Upper lobe of left lung (tissue), 6 donors: ENCODE measurements around the gene ILKAP. TPM values are rescaled to one million over a fixed set of nuclear protein-coding genes. Genes with fewer than 3 reads are reported as not detected.

Experiments used
- ATAC-seq, 2 donors: fragments of 200-7000 bp; cut with Tn5 transposase; one replicate each; pipeline ENCODE4 v1.9.1; 2022; ENCODE audit warnings: mild to moderate bottlenecking in 2 of 2, moderate library complexity in 2 of 2; ENCODE audit not compliant: low FRiP score in 2 of 2
- DNase-seq, 2 donors: peaks; one replicate each; pipeline ENCODE4 v3.0.0-alpha.2; 2019 to 2020
- H3K27ac ChIP-seq, 4 donors: fragments of 200-600 bp; sonication (generic); one replicate each; pipeline ENCODE4 v1.5.1; 2016 to 2019
- H3K27me3 ChIP-seq, 4 donors: fragments of 200-600 bp; sonication (generic); one replicate each; pipeline ENCODE4 v1.5.1; 2017 to 2019
- H3K36me3 ChIP-seq, 4 donors: fragments of 200-600 bp; sonication (generic); one replicate each; pipeline ENCODE4 v1.5.1; 2016 to 2019
- H3K4me1 ChIP-seq, 4 donors: fragments of 200-600 bp; sonication (generic); one replicate each; pipeline ENCODE4 v1.5.1; 2018 to 2019
- H3K4me3 ChIP-seq, 4 donors: fragments of 200-600 bp; sonication (generic); one replicate each; pipeline ENCODE4 v1.5.1; 2017 to 2019; ENCODE audit warnings: mild to moderate bottlenecking in 2 of 4, moderate library complexity in 1 of 4
- H3K9me3 ChIP-seq, 4 donors: fragments of 200-600 bp; sonication (generic); one replicate each; pipeline ENCODE4 v1.5.1; 2018 to 2019
- EP300 ChIP-seq, 4 donors: sonication (generic); formaldehyde crosslinking; IDR thresholded peaks; one replicate each; pipeline ENCODE4 v1.5.1; 2017; ENCODE audit warnings: antibody characterized with exemption in 4 of 4, control low read depth in 2 of 4
- POLR2A ChIP-seq, 4 donors: fragments of 450-650 bp; IDR thresholded peaks; one replicate each; pipeline ENCODE4 v1.5.1; 2016 to 2017; ENCODE audit warnings: antibody characterized with exemption in 4 of 4, mild to moderate bottlenecking in 2 of 4
- POLR2AphosphoS5 ChIP-seq, 2 donors: sonication (generic); formaldehyde crosslinking; IDR thresholded peaks; one replicate each; pipeline ENCODE4 v1.5.1; 2017; ENCODE audit warnings: antibody characterized with exemption in 2 of 2
- WGBS, 2 donors: methylation state at CpG; one replicate each; pipeline ENCODE4 v1.1.5; 2017 to 2018; 5-methylcytosine and 5-hydroxymethylcytosine counted together
- total RNA-seq, 6 donors: library from RNA; depleted of rRNA in 4 of 6; stranded (reverse); fragments of >200 nt in 4 of 6; gene quantifications; one replicate each; pipeline versions ENCODE4 v1.1.0 to v1.2.1, GENCODE V29; 2016 to 2021
- TF ChIP-seq, protein P1 (sequence below), 6 experiments: fragments of 450-650 bp in 4 of 6; fragments of 200-600 bp in 2 of 6; sonication (generic) in 2 of 6; IDR thresholded peaks; one replicate each; pipeline ENCODE4 v1.5.1; 2016 to 2019; ENCODE audit warnings: antibody characterized with exemption in 6 of 6
- donor health status: DM: no; HTN: no; CAD: no; lungs with moderate emphysema.
- donor health status: DM: no; HTN: yes; CAD: no; lungs with severe emphysema.

The ILKAP gene
- total RNA-seq, 6 donors from 2014 or later, result 35.2 to 67.1 (median 40.7) TPM

DNA sequence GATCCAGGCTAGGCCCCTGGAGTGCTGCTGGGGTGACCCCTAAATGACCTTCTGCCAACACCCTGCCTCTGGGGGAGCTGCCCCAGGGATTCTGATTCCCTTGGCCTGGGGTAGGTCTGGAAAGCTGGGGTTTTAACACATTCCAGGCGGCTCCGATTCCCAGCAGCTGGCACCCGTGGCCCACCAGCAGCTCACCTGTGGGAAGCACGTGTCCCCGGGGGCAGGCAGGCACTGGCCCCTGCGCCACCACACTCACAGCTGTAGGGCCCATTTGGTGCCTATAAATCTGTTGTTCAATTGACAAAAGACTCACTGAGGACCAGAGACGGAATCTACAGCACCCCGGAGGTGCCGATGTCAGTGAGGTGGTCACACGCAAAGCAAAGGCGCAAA lies 69.1 kb downstream of the ILKAP start:
- no peaks in the 10 kb centered on the region for H3K27me3 ChIP-seq
- TF ChIP-seq POLR2A (IDR thresholded peaks at IDR 0.05) (no peak), EP300 (IDR thresholded peaks at IDR 0.05) (no peak), POLR2AphosphoS5 (IDR thresholded peaks at IDR 0.05) (no peak)
- TF ChIP-seq, protein P1, sequence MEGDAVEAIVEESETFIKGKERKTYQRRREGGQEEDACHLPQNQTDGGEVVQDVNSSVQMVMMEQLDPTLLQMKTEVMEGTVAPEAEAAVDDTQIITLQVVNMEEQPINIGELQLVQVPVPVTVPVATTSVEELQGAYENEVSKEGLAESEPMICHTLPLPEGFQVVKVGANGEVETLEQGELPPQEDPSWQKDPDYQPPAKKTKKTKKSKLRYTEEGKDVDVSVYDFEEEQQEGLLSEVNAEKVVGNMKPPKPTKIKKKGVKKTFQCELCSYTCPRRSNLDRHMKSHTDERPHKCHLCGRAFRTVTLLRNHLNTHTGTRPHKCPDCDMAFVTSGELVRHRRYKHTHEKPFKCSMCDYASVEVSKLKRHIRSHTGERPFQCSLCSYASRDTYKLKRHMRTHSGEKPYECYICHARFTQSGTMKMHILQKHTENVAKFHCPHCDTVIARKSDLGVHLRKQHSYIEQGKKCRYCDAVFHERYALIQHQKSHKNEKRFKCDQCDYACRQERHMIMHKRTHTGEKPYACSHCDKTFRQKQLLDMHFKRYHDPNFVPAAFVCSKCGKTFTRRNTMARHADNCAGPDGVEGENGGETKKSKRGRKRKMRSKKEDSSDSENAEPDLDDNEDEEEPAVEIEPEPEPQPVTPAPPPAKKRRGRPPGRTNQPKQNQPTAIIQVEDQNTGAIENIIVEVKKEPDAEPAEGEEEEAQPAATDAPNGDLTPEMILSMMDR (IDR thresholded peaks at IDR 0.05), result no peak
- ATAC-seq (no peak), DNase-seq (peak in 1 of 2 donors; percentile 61)
- WGBS, 2 donors, result 95 to 97% methylated on average over 6 to 11 of the region's 11 CpGs
- no peak overlapping the region for H3K27ac ChIP-seq
- H3K9me3 ChIP-seq, result no peaks in the 10 kb centered on the region
- H3K4me1 ChIP-seq, result peaks cover 0 to 7% (median 4%) of the 10 kb centered on the region in 4 donors
- H3K4me3 ChIP-seq, result no peak overlapping the region
- no peaks in the 10 kb centered on the region for H3K36me3 ChIP-seq

DNA sequence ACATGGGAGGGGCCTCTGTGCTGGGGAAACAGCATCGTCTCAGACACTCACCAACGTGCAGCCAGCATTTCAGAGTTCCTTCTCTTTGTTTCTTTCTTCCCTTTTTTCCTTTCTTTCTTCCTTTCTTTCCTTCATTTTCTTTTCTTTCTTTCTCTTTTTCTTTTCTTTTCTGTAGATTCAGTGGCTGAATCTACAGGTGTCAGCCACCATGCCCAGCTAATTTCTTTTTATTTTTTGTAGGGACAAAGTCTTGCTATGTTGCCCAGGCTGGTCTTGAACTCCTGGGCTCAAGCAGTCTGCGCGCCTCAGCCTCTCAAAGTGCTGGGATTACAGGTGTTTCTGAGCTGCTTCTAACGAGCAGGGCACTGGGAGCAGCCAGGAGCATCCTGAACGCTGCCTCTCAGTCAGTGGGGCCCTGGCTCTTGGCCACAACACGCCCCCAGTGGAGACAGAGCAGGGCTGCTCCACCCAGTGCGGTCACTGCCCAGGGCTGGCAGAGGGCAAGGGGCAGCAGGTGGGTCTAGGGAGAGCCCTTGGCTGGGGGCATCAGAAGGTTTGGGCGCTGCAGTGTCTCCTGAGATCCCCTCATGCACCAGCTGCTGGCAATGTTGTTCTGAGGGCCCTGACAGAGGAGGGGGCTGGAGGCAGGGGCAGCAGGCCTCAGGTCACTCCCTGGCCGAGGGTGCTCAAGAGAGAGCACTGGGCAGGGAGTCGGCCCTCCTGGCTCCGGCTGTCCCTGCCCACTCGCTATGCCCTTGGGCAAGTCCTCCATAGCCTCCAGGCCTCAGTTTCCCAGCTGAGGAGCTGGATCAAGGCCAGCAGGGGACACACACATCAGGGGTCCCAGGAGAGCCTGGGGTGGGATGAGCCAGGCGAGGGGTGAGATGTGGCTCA lies 69.7 kb downstream of the ILKAP start:
- no peaks in the 10 kb centered on the region for H3K9me3 ChIP-seq
- no peak overlapping the region for H3K4me3 ChIP-seq
- DNase-seq (no peak), ATAC-seq (no peak)
- TF ChIP-seq EP300 (IDR thresholded peaks at IDR 0.05) (no peak), POLR2A (IDR thresholded peaks at IDR 0.05) (no peak)
- no peaks in the 10 kb centered on the region for H3K36me3 ChIP-seq
- H3K27ac ChIP-seq, result no peak overlapping the region
- WGBS, 2 donors, result 71% methylated on average over 4 to 13 of the region's 14 CpGs
- peaks cover 0 to 7% (median 2%) of the 10 kb centered on the region in 4 donors for H3K4me1 ChIP-seq
- H3K27me3 ChIP-seq, result no peaks in the 10 kb centered on the region

DNA sequence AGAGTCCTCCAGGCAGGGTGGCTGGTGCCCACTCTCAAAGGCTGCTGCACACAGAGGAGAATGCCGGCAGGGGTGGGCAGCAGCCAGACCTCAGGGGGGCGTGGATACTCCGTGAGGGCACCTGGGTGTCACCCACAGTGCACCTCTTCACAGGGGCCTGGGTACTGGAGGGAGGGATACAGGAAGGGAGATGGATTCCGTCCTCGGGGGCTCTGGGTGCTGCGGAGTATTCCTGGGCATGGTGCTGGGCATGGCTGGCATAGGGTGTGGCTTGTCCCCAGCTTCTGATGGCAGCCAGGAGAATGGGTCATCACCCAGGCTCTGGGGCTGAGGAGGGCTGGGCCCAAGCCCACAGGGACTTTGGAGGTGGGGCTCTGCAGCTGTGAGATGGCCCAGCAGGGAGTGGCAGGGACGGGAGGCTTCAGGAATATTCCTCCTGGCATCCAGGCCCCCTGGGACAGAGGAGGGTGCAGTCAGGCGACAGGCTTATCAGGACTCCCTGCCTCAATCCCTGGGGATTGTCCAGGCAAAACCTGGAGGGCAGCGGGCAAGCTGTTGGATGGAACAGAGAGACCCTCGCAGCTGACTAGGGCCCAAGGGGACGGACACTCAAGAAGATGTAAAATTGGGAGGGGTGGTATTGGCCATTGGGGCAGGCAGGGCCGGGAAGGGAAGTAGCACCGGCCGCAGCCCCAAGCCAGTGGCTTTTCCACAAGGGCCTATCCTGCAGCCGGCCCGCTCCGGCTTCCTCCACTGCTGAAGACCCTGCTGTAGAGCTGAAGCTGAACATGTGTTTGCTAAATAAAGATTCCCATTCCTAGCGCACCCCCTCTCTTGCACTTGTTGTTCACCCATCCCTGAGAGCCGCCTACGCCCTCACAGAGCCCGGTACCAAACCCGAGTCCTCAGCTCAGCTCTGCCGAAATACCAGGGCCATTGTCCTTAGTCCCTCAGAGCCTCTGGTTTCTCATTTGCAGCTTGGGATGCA lies 70.7 kb downstream of the ILKAP start:
- TF ChIP-seq POLR2AphosphoS5 (IDR thresholded peaks at IDR 0.05), result no peak
- TF ChIP-seq, protein P1 (IDR thresholded peaks at IDR 0.05), result no peak
- no peak for TF ChIP-seq POLR2A (IDR thresholded peaks at IDR 0.05)
- TF ChIP-seq EP300 (IDR thresholded peaks at IDR 0.05), result no peak
- DNase-seq, result no peak
- no peak for ATAC-seq
- H3K9me3 ChIP-seq, result no peaks in the 10 kb centered on the region
- no peaks in the 10 kb centered on the region for H3K27me3 ChIP-seq
- H3K36me3 ChIP-seq, result no peaks in the 10 kb centered on the region
- H3K4me3 ChIP-seq, result no peak overlapping the region
- 89 to 90% methylated on average over 20 to 23 of the region's 23 CpGs for WGBS, 2 donors
- H3K27ac ChIP-seq, result no peak overlapping the region
- H3K4me1 ChIP-seq, result peaks cover 0 to 5% (median under 1%) of the 10 kb centered on the region in 4 donors

DNA sequence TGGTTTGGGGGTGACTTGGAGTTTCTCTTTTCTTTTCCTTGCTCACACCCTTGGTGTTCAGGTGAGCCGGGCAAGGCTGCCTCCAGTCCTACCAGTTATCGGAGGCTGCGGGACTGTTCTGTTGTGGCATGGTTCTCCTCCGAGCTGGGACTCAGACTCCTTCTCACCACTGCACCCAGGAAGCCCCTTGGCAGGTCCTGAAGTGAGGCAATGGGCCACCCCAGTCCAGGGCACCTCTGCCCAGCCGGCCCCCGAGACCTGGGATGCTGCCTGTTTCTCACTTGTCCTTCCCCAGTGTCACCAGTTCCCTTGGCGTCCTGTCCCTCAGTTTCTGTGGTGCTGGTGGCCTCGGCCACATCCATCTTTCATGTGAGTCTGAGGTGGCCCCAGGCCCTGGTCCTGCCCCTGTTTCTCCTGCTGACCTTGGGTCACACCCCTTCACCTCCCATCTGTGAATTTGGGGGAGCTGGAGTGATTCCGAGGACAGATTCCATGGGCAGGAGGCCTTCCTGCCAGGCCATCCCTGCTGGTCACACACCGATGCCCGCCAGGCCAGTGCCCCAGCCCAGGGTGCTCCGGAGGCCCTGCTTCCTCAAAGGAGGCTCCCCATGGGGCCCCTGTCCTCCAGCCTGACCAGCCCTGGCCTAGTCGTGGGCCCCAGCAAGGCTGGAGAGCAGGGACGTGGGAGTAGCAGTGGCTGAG lies 71.6 kb downstream of the ILKAP start:
- H3K27me3 ChIP-seq, result no peaks in the 10 kb centered on the region
- H3K4me1 ChIP-seq, result peaks cover 0 to 7% (median 3%) of the 10 kb centered on the region in 4 donors
- H3K4me3 ChIP-seq, result no peak overlapping the region
- no peak overlapping the region for H3K27ac ChIP-seq
- TF ChIP-seq, protein P1 (IDR thresholded peaks at IDR 0.05), result no peak
- TF ChIP-seq POLR2AphosphoS5 (IDR thresholded peaks at IDR 0.05) (no peak), POLR2A (IDR thresholded peaks at IDR 0.05) (no peak), EP300 (IDR thresholded peaks at IDR 0.05) (no peak)
- no peaks in the 10 kb centered on the region for H3K36me3 ChIP-seq
- H3K9me3 ChIP-seq, result no peaks in the 10 kb centered on the region
- DNase-seq, result peak in 1 of 2 donors; percentile 60
- WGBS, 2 donors, result 77 to 96% methylated on average over 9 to 12 of the region's 14 CpGs
- no peak for ATAC-seq
